Effector memory CD8-positive, alpha-beta T cell (primary cell): Measurements from ENCODE around the gene SLC35B2.

ENCODE experiments used
- ATAC-seq: fragments of 150-1000 bp; cut with Tn5 transposase; replicated peaks from 2 replicates; pipeline ENCODE4 v1.10.0; 2021; ENCODE audit warnings: mild to moderate bottlenecking, moderate library complexity
- DNase-seq, 3 experiments: peaks; one replicate each; pipeline ENCODE4 v3.0.0; 2021
- H3K27ac Mint-ChIP-seq, 2 donors: one replicate each; pipeline ENCODE4 v1.8.0; 2022; ENCODE audit warnings: mild to moderate bottlenecking in 2 of 2, mixed read lengths in 2 of 2, moderate library complexity in 2 of 2
- H3K27me3 Mint-ChIP-seq, 2 donors: one replicate each; pipeline ENCODE4 v1.8.0; 2022; ENCODE audit warnings: mixed read lengths in 2 of 2
- H3K36me3 Mint-ChIP-seq: one replicate; pipeline ENCODE4 v1.8.0; 2022; ENCODE audit warnings: mild to moderate bottlenecking, moderate library complexity, mixed read lengths; ENCODE audit not compliant: insufficient read depth
- H3K4me1 Mint-ChIP-seq, 2 donors: one replicate each; pipeline ENCODE4 v1.8.0; 2022; ENCODE audit warnings: low read depth in 2 of 2, mixed read lengths in 2 of 2
- H3K4me3 Mint-ChIP-seq, 2 donors: one replicate each; pipeline ENCODE4 v1.8.0; 2022; ENCODE audit warnings: mild to moderate bottlenecking in 2 of 2, mixed read lengths in 2 of 2, moderate library complexity in 2 of 2
- H3K9me3 Mint-ChIP-seq, 2 donors: one replicate each; pipeline ENCODE4 v1.8.0; 2022; ENCODE audit warnings: mixed read lengths in 2 of 2

The SLC35B2 gene

DNA sequence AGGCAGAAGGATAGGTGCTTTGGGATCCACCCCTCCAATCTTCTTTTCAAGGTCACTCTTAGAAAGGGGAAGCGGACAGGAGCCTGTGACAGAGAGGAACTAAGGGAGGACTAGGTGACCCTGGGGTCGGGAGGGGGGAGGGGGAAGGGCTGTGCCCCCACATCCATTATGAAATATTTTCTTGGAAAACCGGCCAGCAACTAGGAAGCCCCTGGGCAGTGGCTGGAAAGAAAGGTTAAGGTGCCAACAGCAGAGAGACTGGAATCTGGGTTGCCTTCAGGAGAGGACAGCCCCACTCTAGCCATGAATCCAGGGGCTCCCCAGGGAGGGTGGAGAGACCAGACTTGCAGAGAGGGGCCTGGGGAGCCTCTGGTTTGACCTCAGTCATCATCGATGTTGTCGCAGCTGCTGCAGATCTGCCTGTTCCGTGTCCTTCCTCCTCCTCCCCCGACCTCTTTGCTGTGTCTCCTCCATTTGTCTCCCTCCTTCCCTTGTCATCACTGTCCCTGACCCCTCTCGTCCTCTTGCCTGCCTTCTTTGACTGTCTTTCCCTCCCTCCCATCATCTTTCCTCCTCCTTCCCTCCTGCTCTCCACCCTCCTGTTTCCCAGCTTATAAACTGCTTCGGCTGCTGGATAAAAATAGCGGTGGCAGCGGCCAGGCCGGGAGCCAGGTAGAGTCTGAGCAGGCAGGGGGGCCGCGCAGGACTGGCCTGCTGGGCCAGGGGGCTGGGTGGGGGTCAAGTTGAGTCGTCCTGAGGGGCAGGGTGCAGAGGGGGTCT is 30.8 kb downstream of the SLC35B2 start:
- Mint-ChIP-seq H3K4me1 (peaks cover 15 to 19% of the 10 kb centered on the region in 2 donors), H3K4me3 (no peak overlapping the region)
- no peak for ATAC-seq

DNA sequence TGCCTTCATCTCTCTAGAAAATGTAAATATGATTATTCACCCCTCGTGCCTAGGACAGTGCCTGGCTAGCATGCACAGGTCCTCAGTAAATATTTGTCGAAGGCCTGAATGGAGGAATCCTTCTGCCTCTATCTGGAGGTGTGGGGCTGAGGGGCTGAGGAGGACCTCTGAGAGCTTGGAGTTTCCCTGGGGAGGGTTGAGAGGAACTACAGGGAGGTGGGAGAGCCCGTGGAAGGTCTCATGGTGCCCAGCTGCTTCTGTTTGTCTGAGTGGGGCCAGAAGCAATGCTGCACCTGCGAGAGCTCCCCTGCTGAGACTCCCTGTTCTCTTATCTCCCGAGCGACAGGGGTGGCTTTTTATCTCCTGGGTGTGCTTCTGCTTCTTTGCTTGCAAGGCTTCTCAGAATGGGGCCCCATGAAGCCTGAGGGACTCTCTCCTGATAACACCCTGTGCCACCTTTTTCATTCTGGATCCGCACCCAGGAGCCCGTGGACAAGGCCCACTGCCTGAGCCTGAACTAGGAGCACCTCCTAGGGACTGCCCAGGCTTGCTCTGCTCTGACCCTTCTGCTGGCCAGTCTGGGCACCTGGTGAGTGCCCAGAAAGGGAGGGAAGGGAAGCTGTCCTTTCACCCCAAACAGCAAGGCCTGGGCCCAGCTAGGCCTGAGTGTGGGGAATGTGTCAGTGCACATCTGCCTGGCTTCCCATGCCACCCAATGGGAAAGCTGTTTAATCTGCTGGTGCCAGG is 31.6 kb downstream of the SLC35B2 start:
- Mint-ChIP-seq H3K27me3 (no peaks in the 10 kb centered on the region), H3K4me1 (peaks cover 15 to 20% of the 10 kb centered on the region in 2 donors), H3K36me3 (no peaks in the 10 kb centered on the region)

More for the DNA sequence above, 30.8 kb downstream of the SLC35B2 start:
- Mint-ChIP-seq H3K36me3 (no peaks in the 10 kb centered on the region), H3K27me3 (no peaks in the 10 kb centered on the region), H3K27ac (no peak overlapping the region), H3K9me3 (no peaks in the 10 kb centered on the region)
- no peak for DNase-seq

DNA sequence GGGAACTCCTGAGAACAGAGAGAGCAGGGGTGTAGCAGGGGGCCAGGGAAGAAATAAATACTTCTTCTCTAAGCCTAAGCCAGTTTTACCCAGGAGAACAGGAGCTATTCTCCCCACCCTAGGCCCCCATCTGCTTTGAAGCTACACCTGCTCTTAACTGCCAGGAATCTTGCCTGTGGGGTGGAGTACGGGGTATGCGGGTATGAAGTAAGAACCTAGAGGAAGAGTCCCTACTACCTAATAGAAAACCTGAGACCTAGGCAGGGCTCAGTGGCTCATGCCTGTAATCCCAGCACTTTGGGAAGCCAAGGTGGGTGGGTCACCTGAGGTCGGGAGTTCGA is 32.4 kb downstream of the SLC35B2 start:
- Mint-ChIP-seq H3K4me3 (no peak overlapping the region), H3K36me3 (no peaks in the 10 kb centered on the region), H3K27me3 (peaks cover 0 to under 1% of the 10 kb centered on the region in 2 donors), H3K9me3 (no peaks in the 10 kb centered on the region), H3K4me1 (peaks cover 15 to 20% of the 10 kb centered on the region in 2 donors), H3K27ac (peak overlapping the region in 1 of 2 donors; percentile 77)
- ATAC-seq (no peak), DNase-seq (no peak)

More for the DNA sequence above, 31.6 kb downstream of the SLC35B2 start:
- H3K4me3 Mint-ChIP-seq: no peak overlapping the region
- DNase-seq (no peak), ATAC-seq (no peak)
- H3K9me3 Mint-ChIP-seq: no peaks in the 10 kb centered on the region
- no peak overlapping the region for H3K27ac Mint-ChIP-seq

DNA sequence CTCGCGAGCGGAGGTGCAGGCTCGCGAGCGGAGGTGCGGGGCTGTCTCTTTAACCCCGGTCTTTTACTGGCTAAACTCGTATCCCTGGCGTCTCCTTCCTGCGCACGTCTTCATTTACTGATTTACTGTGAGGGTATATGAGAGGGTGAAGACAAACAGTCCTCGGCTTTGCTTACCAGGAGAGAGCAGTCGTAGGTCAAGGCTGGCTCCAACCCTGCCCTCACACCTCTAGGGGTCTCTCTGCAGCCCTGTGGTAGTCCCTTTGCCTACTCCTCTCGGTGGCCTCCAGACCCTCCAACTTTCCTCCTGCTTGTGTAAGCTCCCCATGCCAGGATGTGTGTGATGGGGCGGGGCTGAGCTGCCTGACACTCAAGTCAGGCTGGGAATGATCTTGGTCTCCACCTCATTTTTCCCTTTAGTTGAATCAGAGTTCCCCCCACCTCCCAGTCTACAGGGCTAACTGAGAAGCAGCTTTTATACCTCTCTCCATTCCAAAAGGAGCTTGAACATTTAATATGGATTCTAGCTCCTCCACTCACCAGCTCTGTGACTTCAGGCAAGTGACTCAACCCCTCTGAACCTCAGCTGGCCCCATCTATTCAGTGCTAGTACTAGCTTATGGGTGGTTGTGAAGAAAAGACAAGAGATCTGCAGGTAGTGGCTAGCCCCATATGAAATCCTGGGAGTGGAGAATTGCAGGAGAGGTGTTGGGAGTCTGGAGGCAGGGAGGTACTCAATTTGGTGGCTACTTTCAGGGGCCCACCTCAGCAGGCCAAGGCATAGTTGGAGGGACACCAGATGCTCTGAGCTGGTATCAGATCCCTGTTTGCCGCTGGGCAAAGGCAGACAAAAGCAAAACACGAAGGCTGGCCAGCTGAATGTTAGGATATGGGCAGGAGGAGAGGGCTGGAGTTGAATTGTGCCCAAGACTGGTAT is 33.0 kb downstream of the SLC35B2 start:
- Mint-ChIP-seq H3K27me3 (peaks cover 0 to 7% of the 10 kb centered on the region in 2 donors), H3K4me1 (peaks cover 15 to 20% of the 10 kb centered on the region in 2 donors), H3K4me3 (peak overlapping the region; percentile 89 to 92), H3K9me3 (no peaks in the 10 kb centered on the region), H3K36me3 (no peaks in the 10 kb centered on the region), H3K27ac (peak overlapping the region in 1 of 2 donors; percentile 77)
- peak; percentile 4 for ATAC-seq
- no peak for DNase-seq

DNA sequence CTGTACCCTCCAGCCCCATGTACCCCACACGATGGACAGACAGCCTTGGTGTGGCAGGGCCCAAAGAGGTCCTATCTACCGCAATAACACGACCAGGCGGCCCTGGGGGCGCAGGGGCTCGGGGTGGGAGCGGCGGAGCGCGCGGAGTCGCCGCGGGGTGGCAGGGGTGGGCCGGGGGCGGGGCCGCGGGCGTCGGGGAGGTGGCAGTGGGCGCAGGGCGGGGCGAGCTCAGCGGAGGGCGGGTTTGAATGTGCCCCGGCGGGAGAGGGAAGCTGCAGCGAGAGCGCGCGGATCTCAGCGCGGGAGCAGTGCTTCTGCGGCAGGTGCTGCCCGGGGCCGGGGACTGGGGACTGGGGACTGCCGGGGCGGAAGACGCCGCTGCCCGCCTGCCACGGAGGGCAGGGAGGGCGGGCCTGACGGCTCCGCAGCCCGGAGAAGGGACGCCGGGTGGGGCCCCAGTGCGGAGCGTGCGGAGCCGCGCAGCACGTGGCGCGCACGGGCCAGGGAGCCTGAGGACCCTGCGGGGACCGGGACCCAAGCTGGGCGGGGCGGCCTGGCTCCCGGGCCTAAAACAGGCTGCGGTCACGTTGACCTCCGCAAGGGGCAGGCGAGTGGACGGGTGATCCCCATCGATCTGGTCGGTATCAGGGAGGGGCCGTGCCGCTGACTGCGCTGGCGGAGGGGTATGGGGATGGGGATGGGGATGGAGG is 33.9 kb downstream of the SLC35B2 start, which contains the start of gene SLC29A1:
Gene SLC29A1, plus strand, starts transcription at position 277 of the 710 bp plus-strand sequence. CDS start 3,719 bp downstream, outside the sequence.
- Mint-ChIP-seq H3K4me3 (peak within 1 kb of the TSS; percentile 89 to 92), H3K4me1 (peaks cover 15 to 22% of the 10 kb centered on the region in 2 donors), H3K27ac (peak within 1 kb of the TSS in 1 of 2 donors; percentile 80), H3K27me3 (peaks cover 2 to 15% of the 10 kb centered on the region in 2 donors), H3K36me3 (no peaks in the 10 kb centered on the region), H3K9me3 (no peaks in the 10 kb centered on the region)
- DNase-seq (peak; percentile 73 to 77 (median 73)), ATAC-seq (peak; percentile 79)

DNA sequence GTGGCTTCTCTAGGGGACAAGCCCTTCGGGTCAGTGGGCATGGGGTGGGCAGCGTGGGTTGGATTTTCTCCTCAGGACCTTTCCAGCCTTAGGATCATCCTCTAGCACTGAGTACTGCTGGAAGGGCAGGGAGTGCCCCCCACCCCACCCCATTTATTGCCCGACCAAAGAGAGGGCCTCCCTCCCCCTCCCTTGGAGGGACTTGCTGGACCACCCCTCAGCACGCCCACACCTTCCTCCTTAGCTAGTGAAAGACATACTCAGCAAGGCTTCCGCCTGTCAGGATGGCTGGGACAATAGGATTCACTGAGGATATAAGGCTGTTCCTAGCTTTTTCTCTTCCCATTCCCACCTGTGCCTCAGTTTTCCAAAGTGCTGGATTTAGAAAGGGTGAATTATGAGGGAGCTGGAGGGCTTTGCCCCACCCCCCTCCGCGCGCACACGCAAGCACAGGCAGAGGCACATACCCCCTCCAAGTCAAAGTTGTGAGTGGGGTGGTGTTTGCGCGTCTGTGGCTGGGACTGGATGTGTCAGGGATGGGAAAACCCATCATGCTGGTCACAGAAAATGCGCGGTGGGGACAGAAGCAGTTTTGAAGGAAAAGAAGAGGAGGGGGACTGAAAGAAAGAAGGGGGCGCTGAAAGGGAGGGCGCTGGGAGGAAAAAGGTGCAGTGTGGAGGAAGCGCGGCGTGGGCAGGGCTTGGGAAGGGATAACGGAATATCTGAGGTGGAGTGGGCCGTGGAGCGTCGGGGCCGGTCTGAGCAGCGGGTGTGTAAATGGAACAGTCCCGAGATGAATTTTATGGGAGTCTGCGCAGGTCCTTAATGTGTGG is 34.6 kb downstream of the SLC35B2 start:
- Mint-ChIP-seq H3K9me3 (no peaks in the 10 kb centered on the region), H3K4me3 (peak overlapping the region; percentile 89 to 92), H3K4me1 (peaks cover 15 to 25% of the 10 kb centered on the region in 2 donors), H3K27me3 (peaks cover 7 to 19% of the 10 kb centered on the region in 2 donors), H3K27ac (peak overlapping the region in 1 of 2 donors; percentile 80), H3K36me3 (no peaks in the 10 kb centered on the region)
- DNase-seq (no peak), ATAC-seq (peak; percentile 3)

DNA sequence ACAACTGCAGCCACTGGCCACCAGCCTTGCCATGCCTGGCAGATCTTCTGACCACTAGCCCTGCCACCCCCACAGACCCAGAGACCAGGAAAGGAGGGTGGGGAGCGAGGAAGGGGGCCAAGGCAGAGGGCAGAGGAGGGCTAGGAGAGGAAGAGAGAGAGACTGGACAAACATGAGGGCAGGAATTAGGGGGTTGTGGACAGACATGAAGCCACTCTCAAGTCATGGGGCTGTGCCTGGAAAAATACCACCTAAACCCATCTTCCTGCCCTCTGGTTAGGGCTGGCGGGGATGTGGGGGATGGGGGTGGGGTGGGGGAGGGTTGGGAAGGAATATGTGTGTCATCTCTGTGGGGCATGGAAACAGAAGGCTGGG is 35.4 kb downstream of the SLC35B2 start:
- H3K4me1 Mint-ChIP-seq: peaks cover 15 to 25% of the 10 kb centered on the region in 2 donors
- H3K9me3 Mint-ChIP-seq: no peaks in the 10 kb centered on the region
- ATAC-seq: no peak
- H3K27me3 Mint-ChIP-seq: peaks cover 7 to 24% of the 10 kb centered on the region in 2 donors
- peak overlapping the region in 1 of 2 donors; percentile 41 for H3K27ac Mint-ChIP-seq
- DNase-seq: no peak
- no peaks in the 10 kb centered on the region for H3K36me3 Mint-ChIP-seq
- H3K4me3 Mint-ChIP-seq: peak overlapping the region in 1 of 2 donors; percentile 89

DNA sequence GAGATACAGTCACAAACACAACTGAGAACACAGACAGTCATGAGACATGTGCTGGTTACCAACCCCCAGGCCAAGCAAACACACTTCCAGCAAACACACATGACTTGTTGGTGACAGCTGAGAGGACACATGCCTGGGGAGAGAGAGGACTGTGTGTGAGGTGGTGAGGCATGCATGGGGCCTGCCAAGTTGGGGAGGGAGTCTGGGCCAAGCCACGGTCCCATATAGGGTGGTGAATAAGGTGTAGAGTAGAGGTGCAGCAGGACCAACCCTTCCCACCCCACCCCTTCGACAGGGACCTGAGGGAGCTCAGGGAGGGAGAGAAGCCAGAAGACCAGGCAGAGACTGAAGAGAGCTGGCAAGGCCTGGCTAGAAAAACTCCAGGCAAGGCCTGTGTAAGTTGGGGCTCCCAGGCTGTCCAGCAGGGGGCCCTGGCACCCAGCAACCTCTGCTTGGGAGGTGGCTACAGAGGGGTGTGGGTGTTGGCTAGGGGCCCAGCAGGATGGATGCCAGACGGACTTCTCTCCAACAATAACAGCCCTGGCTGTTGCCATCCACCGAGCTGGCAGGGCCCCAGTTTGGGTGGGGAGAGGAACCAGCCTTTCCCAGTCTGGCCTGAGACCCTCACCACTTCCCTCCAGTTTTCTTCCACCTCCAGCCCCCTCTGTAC is 35.9 kb downstream of the SLC35B2 start:
- H3K4me1 Mint-ChIP-seq: peaks cover 15 to 25% of the 10 kb centered on the region in 2 donors
- no peaks in the 10 kb centered on the region for H3K9me3 Mint-ChIP-seq
- peak overlapping the region in 1 of 2 donors; percentile 41 for H3K27ac Mint-ChIP-seq
- peaks cover 12 to 29% of the 10 kb centered on the region in 2 donors for H3K27me3 Mint-ChIP-seq
- peak overlapping the region in 1 of 2 donors; percentile 33 for H3K4me3 Mint-ChIP-seq
- no peaks in the 10 kb centered on the region for H3K36me3 Mint-ChIP-seq
- peak; percentile 66 for ATAC-seq
- DNase-seq: peak; percentile 68 to 71 (median 71)

DNA sequence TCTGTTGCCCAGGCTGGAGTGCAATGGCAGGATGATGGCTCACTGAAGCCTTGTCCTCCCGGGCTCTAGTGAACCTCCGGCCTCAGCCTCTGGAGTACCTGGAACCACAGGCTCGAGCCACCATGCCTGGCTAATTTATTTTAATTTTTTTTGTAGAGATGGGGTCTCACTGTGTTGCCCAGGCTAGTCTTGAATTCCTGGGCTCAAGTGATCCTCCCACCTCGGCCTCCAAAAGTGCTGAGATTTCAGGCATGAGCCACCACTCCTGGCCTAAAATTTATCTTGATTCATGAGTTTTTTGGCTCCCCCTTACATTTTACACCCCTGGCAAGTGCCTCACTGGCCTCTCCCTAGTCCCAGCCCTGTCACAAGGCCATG is 36.4 kb downstream of the SLC35B2 start:
- ATAC-seq (no peak), DNase-seq (no peak)
- Mint-ChIP-seq H3K27ac (no peak overlapping the region), H3K36me3 (no peaks in the 10 kb centered on the region), H3K27me3 (peaks cover 12 to 35% of the 10 kb centered on the region in 2 donors), H3K9me3 (no peaks in the 10 kb centered on the region), H3K4me3 (peak overlapping the region in 1 of 2 donors; percentile 10), H3K4me1 (peaks cover 15 to 25% of the 10 kb centered on the region in 2 donors)

DNA sequence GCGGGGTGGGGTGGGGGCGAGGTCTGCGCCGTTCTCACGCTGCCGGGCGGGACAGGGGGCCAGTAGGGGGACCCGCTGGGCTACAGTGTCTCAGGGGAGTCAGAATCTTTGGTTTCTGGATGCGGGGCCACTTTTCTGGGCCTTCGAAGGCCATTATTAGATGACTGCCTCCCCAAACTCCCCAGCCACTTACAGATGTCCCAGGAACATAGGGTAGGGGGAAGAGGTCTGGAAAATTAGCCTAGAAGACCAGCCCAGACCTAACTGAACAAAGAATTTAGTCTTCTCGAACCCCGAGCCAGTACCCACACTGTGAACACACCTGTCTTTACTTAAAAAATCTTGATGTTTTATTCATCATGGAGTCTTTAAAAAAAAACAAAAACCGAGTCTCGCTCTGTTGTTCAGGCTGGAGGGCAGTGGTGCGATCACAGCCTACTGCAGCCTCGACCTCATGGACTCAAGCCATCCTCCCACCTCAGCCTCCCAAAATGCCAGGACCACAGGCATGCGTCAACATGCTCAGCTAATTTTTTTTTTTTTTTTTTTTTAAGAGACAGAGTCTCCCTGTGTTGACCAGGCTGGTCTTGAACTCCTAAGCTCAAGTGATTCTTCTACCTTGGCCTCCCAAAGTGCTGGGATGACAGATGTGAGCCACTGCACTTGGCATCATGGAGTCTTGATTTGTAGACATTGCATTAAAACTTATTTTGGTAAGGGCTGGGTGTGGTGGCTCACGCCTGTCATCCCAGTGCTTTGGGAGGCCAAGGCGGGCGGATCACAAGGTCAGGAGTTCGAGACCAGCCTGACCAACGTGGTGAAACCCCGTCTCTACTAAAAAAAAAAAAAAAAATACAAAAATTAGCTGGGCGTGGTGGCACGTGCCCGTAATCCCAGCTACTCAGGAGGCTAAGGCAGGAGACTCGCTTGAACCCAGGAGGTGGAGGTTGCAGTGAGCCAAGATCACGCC is 37.2 kb downstream of the SLC35B2 start:
- Mint-ChIP-seq H3K4me3 (peak overlapping the region; percentile 38 to 65), H3K27me3 (peaks cover 12 to 36% of the 10 kb centered on the region in 2 donors), H3K27ac (no peak overlapping the region), H3K4me1 (peaks cover 15 to 25% of the 10 kb centered on the region in 2 donors), H3K36me3 (no peaks in the 10 kb centered on the region), H3K9me3 (no peaks in the 10 kb centered on the region)
- no peak for DNase-seq
- ATAC-seq: no peak
